ENCODE results near the gene HMSD.

HMSD gene

DNA sequence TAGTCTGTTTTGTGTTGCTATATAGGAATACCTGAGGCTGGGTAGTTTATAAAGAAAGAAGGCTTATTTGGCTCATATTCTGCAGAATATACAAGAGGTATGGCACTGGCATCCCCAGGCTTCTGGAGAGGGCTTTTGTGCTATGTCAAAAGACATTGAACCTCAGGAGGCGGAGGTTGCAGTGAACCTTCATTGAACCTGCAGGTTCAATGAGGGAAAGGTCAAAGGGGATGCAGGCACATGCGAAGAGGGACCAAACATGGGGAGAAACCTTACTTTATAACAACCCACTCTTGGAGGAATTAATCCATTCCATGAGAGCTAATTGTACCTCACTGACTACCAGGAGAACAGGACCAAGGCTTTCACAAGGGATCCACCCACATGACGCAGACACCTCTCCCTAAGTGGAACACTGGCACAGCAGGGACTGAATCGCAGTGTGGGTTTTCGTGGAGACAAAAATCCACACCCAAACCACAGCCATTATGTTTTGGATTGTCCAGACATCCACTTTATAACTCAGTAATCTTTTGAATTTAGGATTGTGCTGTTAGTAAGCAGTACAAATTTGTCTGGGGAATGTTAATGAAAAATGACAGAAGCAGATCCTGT lies 16.7 kb downstream of the HMSD start:
- no peaks in the 10 kb centered on the region for H3K36me3 ChIP-seq (replicated peaks)
- peaks cover 4% of the 10 kb centered on the region for H3K4me1 ChIP-seq
- DNase-seq (ENCODE audit: low spot score in 2 of 2), result no peak
- no peaks in the 10 kb centered on the region for H3K9me3 ChIP-seq
- no peak overlapping the region for H3K4me3 ChIP-seq
- H3K27me3 ChIP-seq (ENCODE audit: low read depth), result no peaks in the 10 kb centered on the region
- in situ Hi-C loops (cut with MboI; ENCODE audit: low sequenced_read_pairs), result no loop called here

DNA sequence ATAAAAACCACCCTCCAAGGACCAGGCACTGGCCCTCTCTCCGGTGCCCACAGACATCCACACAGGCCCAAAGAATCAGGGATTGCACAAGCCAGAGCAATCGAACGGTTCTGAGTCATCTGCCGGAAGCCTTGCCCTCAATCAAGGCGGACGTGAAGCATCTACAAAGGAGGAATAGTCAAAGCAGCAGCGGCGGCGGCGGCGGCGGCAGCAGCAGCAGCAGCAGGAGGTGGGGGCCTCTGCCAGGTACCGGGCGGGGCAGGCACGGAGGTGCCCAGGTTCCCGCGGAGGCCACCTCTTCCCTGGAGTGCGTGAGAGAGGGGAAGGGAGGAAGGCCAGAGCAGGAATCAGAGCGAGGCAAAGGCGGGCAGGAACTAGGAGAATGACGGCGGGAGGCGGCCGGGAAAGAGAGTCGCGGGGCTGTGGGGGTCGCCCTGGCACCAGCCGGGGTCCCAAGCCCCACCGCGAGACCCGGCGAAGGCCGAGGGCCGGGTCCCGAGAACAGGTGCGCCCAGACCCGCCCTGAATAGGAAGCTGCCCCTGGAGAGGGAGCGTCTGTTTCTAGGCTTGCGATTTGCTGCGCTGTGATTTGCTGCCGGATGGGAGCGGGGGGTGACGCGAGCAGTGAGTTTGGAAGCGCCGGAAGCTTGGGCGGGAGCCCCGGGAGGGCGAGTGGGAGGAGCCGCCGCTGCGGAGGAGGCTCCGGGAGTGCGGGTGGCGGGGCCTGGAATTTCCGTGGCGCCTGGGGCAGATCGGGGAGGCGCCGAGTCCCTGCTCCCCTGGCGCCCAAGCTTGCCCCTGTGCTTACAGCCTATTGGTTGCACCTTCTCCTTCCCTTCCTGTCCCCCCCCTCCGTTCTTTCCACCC lies 21.1 kb downstream of the HMSD start, which contains the start of gene SERPINB8:
Gene SERPINB8 (plus strand): TSS at position 140 of the 867 bp plus-strand sequence. CDS start 8,228 bp downstream, outside the sequence.
- no peaks in the 10 kb centered on the region for H3K36me3 ChIP-seq (replicated peaks)
- no peaks in the 10 kb centered on the region for H3K9me3 ChIP-seq
- peaks cover 4% of the 10 kb centered on the region for H3K4me1 ChIP-seq
- no peaks in the 10 kb centered on the region for H3K27me3 ChIP-seq (ENCODE audit: low read depth)
- peak within 1 kb of the TSS; percentile 66 for H3K4me3 ChIP-seq
- in situ Hi-C loops (cut with MboI; ENCODE audit: low sequenced_read_pairs), result no loop called here
- DNase-seq (ENCODE audit: low spot score in 2 of 2), result peak; percentile 88 to 93

DNA sequence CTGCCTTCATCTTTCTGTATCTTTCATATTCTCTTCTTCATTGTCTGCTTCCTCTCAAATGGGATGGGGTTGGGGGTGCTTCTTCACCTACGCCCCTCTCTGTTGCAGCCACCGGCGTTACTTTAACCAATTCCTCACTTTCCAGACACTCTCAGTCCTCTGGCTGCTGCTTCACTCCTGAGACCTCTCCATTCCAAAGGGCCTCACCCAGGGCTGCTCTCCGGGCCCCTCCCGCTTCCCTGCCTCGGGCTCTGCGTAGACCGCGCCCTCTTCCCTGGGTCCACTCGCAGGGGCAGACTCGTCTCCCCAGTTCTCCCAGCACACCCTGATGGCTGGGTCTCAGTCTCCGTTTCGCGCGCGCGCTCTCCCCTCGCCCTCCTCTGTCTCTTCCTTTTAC lies 21.7 kb downstream of the HMSD start:
- Histone ChIP-seq H3K27me3 (ENCODE audit: low read depth) (no peaks in the 10 kb centered on the region), H3K4me1 (peaks cover 4% of the 10 kb centered on the region), H3K9me3 (no peaks in the 10 kb centered on the region), H3K36me3 (replicated peaks) (no peaks in the 10 kb centered on the region), H3K4me3 (peak overlapping the region; percentile 66)
- peak in 1 of 2 experiments; percentile 28 for DNase-seq (ENCODE audit: low spot score in 2 of 2)
- in situ Hi-C loops (cut with MboI; ENCODE audit: low sequenced_read_pairs), result no loop called here

DNA sequence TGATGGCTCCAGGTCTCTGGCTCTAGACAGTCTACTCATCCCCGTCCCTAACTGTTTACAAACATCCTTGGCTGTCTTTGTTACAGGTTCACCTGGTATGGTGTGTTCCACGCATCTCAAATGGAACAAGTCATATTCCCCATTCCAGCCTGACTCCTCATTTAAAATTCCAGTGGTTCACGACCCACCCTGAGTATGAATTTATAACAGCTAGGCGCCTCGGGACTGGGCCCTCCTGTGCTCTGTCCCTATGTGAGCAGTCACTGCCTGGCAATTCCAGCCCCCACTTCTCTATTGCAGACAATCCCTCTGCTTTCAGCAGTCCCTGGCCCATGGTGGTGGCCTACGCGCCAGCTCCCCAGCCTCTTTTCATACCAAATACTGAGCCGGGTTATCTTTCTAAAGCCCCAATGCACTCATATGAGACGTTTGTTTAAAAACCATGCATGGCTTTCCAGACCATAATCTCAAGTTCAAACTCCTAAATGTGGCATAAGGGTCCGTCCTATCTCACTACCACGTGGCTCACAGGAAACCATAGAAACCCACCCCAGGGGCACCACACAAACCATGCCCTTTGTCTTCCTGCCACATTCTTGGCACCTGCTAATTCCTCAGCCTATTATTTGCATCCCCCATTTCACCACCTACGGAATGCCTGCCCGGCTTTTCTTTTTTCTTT lies 22.4 kb downstream of the HMSD start:
- Histone ChIP-seq H3K4me1 (peaks cover 4% of the 10 kb centered on the region), H3K9me3 (no peaks in the 10 kb centered on the region)
- in situ Hi-C loops (cut with MboI; ENCODE audit: low sequenced_read_pairs), result no loop called here

DNA sequence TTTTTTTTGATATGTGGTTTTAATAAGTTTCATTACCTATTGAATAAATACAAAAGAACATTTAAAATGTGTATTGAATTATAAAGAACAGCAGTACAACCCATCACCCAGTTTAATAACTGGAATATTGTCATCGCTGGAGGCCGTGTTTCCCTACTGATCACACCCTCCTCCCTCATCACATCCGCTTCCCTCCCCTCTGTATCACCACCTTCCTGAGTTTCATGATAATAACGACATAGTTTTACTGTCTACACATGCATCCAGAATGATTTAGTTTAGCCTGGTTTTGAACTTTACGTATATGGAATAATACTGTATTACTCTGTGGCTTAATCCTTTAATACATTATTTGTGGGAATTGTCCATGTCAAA lies 22.9 kb downstream of the HMSD start:
- Histone ChIP-seq H3K4me1 (peaks cover 6% of the 10 kb centered on the region), H3K36me3 (replicated peaks) (no peaks in the 10 kb centered on the region), H3K9me3 (no peaks in the 10 kb centered on the region), H3K4me3 (no peak overlapping the region), H3K27me3 (ENCODE audit: low read depth) (no peaks in the 10 kb centered on the region)
- in situ Hi-C loops (cut with MboI; ENCODE audit: low sequenced_read_pairs), result no loop called here
- no peak for DNase-seq (ENCODE audit: low spot score in 2 of 2)

More for the DNA sequence above, 22.4 kb downstream of the HMSD start:
- Histone ChIP-seq H3K4me3 (no peak overlapping the region), H3K27me3 (ENCODE audit: low read depth) (no peaks in the 10 kb centered on the region), H3K36me3 (replicated peaks) (no peaks in the 10 kb centered on the region)
- no peak for DNase-seq (ENCODE audit: low spot score in 2 of 2)

DNA sequence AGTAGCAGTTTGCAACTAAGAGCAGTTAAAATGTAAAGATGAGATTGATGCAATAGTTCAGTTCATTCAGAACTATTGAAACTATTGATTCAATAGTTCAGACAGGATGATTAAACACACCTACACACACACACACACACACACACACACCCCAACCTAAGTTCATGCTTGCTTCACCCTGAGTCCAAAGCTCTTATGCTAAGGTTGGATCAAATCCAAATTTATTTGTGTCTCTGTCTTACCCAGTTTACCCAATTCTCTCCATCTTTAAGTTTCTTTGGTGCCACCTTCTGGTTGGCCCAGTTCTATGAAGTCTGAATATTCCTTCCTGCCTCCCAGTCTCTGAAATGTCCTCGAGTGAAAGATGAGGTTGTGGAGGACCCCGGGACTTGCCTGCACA lies 25.9 kb downstream of the HMSD start:
- no peak overlapping the region for H3K4me3 ChIP-seq
- H3K9me3 ChIP-seq, result no peaks in the 10 kb centered on the region
- H3K4me1 ChIP-seq, result peaks cover 2% of the 10 kb centered on the region; the same call in 1 of the 2 replicates
- no peaks in the 10 kb centered on the region for H3K36me3 ChIP-seq (replicated peaks)
- DNase-seq (ENCODE audit: low spot score in 2 of 2), result no peak
- in situ Hi-C loops (cut with MboI; ENCODE audit: low sequenced_read_pairs), result no loop called here
- no peaks in the 10 kb centered on the region for H3K27me3 ChIP-seq (ENCODE audit: low read depth)

DNA sequence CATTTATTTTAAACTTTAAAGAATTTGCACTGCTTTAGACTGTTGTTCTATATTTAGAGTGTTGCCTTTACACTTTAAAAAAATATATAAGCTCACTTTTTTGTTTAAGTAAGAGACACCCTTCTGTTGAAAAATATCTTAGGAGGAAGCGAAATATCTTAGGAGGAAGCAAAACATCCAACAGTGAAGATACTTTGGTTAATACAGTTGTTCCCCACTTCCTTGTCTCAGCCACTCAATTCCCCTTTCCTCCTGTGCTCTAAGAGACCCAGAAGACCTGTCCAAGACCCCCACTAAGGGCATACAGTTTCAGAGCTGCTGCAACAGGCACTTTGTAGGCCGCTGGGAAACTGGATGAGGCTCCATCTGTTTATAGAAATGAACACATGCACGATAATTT lies 26.5 kb downstream of the HMSD start:
- H3K9me3 ChIP-seq, result no peaks in the 10 kb centered on the region
- H3K4me1 ChIP-seq, result peaks cover 2% of the 10 kb centered on the region; the same call in 1 of the 2 replicates
- H3K36me3 ChIP-seq (replicated peaks), result no peaks in the 10 kb centered on the region
- no peaks in the 10 kb centered on the region for H3K27me3 ChIP-seq (ENCODE audit: low read depth)
- in situ Hi-C loops (cut with MboI; ENCODE audit: low sequenced_read_pairs), result no loop called here
- no peak for DNase-seq (ENCODE audit: low spot score in 2 of 2)
- H3K4me3 ChIP-seq, result no peak overlapping the region

DNA sequence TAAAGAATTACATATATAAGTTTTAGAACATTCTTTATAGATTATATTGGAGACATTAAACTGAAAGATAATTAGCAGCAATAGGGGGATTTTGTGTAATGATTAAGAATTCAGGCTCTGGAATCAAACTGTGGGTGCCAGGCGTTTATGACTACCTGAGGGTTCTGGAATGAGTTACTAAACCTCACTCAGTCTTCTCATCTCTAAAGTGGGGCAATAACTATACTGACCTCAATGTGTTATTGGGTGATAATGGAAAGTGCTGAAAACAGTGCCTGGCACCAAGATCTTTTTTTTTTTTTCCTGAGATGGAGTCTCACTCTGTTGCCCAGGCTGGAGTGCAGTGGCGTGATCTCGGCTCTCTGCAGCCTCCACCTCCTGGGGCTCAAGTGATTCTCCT lies 27.9 kb downstream of the HMSD start:
- no peak for DNase-seq (ENCODE audit: low spot score in 2 of 2)
- Histone ChIP-seq H3K36me3 (replicated peaks) (no peaks in the 10 kb centered on the region), H3K27me3 (ENCODE audit: low read depth) (no peaks in the 10 kb centered on the region), H3K4me3 (no peak overlapping the region), H3K9me3 (no peaks in the 10 kb centered on the region), H3K4me1 (peaks cover 2% of the 10 kb centered on the region; the same call in 1 of the 2 replicates)
- in situ Hi-C loops (cut with MboI; ENCODE audit: low sequenced_read_pairs), result no loop called here

DNA sequence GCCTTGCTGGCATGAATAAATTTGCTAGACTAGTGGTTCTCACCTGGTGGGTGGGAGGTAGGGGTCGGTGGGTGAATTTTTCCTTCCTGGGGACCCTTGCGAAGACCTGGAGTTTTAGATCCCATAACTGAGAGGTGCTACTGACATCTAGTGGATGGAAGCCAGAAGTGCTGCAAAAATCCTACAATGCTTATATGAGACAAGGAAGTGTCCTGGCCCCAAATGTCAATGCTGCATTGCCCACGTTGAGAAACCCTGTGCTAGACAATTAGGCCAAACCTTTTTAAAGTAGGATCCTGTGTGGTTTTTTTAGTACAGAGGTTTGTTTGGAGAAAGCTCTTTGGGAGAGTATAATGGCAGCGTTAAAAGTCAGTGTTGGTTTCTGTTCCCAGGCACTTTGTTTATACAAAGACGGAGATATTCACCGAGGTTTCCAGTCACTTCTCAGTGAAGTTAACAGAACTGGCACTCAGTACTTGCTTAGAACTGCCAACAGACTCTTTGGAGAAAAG lies 30.4 kb downstream of the HMSD start:
- H3K9me3 ChIP-seq, result no peaks in the 10 kb centered on the region
- no peaks in the 10 kb centered on the region for H3K36me3 ChIP-seq (replicated peaks)
- H3K4me1 ChIP-seq, result peaks cover 2% of the 10 kb centered on the region; the same call in 1 of the 2 replicates
- no peaks in the 10 kb centered on the region for H3K27me3 ChIP-seq (ENCODE audit: low read depth)
- in situ Hi-C loops (cut with MboI; ENCODE audit: low sequenced_read_pairs), result no loop called here
- peak; percentile 47 to 68 for DNase-seq (ENCODE audit: low spot score in 2 of 2)
- no peak overlapping the region for H3K4me3 ChIP-seq

DNA sequence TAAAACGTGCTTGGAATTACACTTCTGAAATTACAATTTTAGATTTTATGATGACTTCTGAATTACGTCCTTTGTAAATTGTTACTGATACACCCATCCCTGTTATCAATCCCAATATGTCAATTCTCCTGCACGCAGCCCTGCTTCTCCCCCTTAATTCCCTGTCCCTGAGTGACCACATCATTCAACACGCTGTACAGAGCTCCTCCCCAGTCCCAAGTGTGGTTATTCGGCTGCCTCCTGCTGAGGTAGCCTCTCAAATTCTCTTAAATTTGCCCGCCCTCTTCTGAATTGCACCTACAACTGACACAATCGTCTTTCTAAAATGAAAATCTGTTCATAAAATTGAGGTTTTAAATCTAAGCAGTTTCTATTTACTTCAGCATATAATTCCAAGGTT lies 30.9 kb downstream of the HMSD start:
- peaks cover 2% of the 10 kb centered on the region; the same call in 1 of the 2 replicates for H3K4me1 ChIP-seq
- H3K27me3 ChIP-seq (ENCODE audit: low read depth), result no peaks in the 10 kb centered on the region
- no peak for DNase-seq (ENCODE audit: low spot score in 2 of 2)
- H3K9me3 ChIP-seq, result no peaks in the 10 kb centered on the region
- H3K4me3 ChIP-seq, result no peak overlapping the region
- no peaks in the 10 kb centered on the region for H3K36me3 ChIP-seq (replicated peaks)
- in situ Hi-C loops (cut with MboI; ENCODE audit: low sequenced_read_pairs), result no loop called here

DNA sequence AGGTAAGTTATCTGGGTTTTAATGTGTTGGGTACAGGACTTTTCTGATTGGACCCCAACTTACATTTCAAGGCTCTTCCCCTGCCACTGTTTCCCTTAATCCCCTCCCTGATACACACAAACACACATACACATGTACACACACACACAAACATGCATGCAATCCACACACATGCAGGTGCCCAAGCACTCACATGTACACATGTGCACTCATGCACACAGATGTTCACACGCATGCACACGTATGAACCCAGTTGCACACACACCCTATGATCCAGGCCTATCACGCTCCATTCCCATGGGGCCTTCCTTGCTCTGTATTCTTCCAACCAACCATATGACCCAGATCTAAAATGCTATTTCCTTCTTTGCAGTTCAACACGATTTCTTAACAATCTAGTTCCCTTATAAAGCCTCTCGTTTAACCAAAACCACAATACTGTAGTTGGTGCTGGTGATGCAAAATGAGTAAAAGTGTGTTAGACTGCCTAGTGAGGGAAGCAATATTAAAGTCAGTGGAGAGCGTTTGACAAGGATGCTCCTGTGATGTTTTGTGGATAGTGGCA lies 31.9 kb downstream of the HMSD start:
- in situ Hi-C loops (cut with MboI; ENCODE audit: low sequenced_read_pairs), result no loop called here

DNA sequence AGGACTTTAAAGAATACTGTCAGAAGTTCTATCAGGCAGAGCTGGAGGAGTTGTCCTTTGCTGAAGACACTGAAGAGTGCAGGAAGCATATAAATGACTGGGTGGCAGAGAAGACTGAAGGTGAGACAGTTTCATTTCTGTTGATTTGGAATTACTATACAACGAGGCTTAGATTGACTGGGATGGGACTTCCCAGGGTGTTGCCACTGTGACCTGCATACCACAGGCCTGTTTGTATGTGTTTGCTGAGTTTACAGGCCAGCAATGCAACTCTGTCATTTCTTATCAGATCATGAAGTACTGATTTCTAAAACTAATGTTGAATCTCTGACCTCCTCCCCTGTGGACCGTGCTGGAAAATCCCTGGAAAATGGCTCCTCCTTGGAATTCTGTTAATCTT lies 32.6 kb downstream of the HMSD start:
- in situ Hi-C loops (cut with MboI; ENCODE audit: low sequenced_read_pairs), result no loop called here
- no peak for DNase-seq (ENCODE audit: low spot score in 2 of 2)
- Histone ChIP-seq H3K9me3 (no peaks in the 10 kb centered on the region), H3K4me1 (no peaks in the 10 kb centered on the region), H3K4me3 (no peak overlapping the region), H3K27me3 (ENCODE audit: low read depth) (no peaks in the 10 kb centered on the region), H3K36me3 (replicated peaks) (no peaks in the 10 kb centered on the region)

More for the DNA sequence above, 31.9 kb downstream of the HMSD start:
- no peaks in the 10 kb centered on the region for H3K36me3 ChIP-seq (replicated peaks)
- no peaks in the 10 kb centered on the region for H3K9me3 ChIP-seq
- H3K27me3 ChIP-seq (ENCODE audit: low read depth), result no peaks in the 10 kb centered on the region
- H3K4me3 ChIP-seq, result no peak overlapping the region
- DNase-seq (ENCODE audit: low spot score in 2 of 2), result no peak
- peaks cover 2% of the 10 kb centered on the region; the same call in 1 of the 2 replicates for H3K4me1 ChIP-seq

DNA sequence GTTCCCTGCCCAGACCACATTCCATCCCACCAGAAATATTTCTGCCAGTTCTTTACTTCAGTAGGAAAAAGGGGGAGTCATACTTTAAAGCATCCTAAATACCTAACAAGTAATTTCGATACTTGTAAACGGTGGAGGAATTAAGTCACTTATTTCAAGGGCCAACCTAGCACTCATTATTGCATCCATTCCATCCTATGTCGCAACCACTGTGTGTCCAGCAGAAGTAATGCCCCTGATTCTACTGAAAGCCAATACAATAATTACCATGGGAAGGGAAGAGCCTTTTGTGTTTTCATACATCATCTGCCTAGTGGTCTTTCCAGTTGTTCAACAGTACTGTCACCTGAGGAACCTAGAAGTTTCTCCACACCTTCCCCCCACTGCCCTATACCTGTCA lies 33.3 kb downstream of the HMSD start:
- in situ Hi-C loops (cut with MboI; ENCODE audit: low sequenced_read_pairs), result no loop called here
- no peaks in the 10 kb centered on the region for H3K36me3 ChIP-seq (replicated peaks)

More for the DNA sequence above, 33.3 kb downstream of the HMSD start:
- H3K4me1 ChIP-seq, result no peaks in the 10 kb centered on the region
- H3K27me3 ChIP-seq (ENCODE audit: low read depth), result no peaks in the 10 kb centered on the region
- DNase-seq (ENCODE audit: low spot score in 2 of 2), result no peak
- H3K4me3 ChIP-seq, result no peak overlapping the region
- no peaks in the 10 kb centered on the region for H3K9me3 ChIP-seq
